HUES6 (cell line): ENCODE results near the gene MLX.
"Not testable (repeated sequence)": the region's sequence is repeated elsewhere in the genome, so short reads cannot be mapped to it uniquely, and the experiment has no call there.

Experiments
- H3K27ac ChIP-seq: 2 replicates; pipeline ENCODE4 v1.7.0; 2013; ENCODE audit warnings: low read depth, mild to moderate bottlenecking, low read length, inconsistent platforms
- H3K27me3 ChIP-seq: 2 replicates; pipeline ENCODE4 v1.6.1; 2013; ENCODE audit warnings: low read length; ENCODE audit not compliant: control insufficient read depth, insufficient read depth
- H3K36me3 ChIP-seq: 2 replicates; pipeline ENCODE4 v1.6.1; 2013; ENCODE audit warnings: low read length; ENCODE audit not compliant: control insufficient read depth, insufficient read depth
- H3K4me1 ChIP-seq: 2 replicates; pipeline ENCODE4 v1.6.1; 2013; ENCODE audit warnings: low read length; ENCODE audit not compliant: control insufficient read depth, insufficient read depth
- H3K4me3 ChIP-seq: 2 replicates; pipeline ENCODE4 v1.5.1; 2013; ENCODE audit warnings: low read depth, low read length
- H3K9ac ChIP-seq: one replicate; pipeline ENCODE4 v1.6.1; 2013; ENCODE audit warnings: mild to moderate bottlenecking, low read length
- H3K9me3 ChIP-seq: 2 replicates; pipeline ENCODE4 v1.6.1; 2013; ENCODE audit warnings: low read depth, low read length; ENCODE audit not compliant: control insufficient read depth, insufficient read depth

MLX gene

DNA sequence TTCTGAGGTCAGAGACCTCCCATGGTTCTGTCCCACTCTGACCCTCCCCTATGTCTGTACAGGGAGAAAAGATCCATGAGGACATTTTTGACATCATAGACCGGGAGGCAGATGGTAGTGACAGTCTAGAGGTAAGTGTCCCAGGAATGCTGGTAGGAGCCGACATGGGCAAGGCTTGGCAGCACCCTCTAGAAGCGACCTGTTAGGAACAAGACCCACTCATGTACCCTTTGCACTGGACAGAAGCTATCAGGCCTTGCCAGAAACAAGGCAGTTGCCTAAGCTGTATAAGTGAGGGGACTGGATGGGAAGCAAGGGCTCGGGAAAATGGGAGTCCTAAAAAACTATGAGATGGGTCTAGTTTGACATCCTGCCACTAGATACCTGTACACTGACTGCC lies 45.1 kb downstream of the MLX start:
- H3K27ac ChIP-seq = no peak overlapping the region
- H3K27me3 ChIP-seq = no peaks in the 10 kb centered on the region
- no peak overlapping the region for H3K9ac ChIP-seq
- H3K4me3 ChIP-seq = no peak overlapping the region
- no peaks in the 10 kb centered on the region for H3K9me3 ChIP-seq
- H3K4me1 ChIP-seq = peaks cover 6% of the 10 kb centered on the region; the same call in 1 of the 2 replicates
- peaks cover 48% of the 10 kb centered on the region for H3K36me3 ChIP-seq

DNA sequence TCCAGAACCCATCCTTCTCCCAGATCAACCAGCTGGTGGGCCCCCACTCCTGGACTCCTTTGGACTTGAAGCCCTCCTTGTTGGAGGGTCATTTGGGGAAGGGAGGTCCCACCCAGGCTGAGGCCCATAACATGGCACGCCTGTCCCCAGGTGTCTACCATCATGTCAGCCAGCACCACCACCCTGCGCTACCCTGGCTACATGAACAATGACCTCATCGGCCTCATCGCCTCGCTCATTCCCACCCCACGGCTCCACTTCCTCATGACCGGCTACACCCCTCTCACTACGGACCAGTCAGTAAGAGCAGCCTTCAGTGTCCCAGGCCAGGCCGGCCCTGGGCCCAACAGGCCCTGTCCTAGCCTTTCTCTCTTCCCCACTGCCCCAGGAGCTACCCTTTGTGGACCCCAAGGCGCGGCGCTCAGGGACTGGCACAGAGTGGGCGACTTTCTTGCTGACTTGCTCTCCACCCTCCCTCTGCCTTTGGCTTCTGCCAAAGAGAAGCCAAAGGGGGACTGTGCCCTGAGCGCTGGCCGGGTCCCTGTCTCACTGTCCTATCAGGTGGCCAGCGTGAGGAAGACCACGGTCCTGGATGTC lies 46.9 kb downstream of the MLX start:
- Histone ChIP-seq H3K27me3 (no peaks in the 10 kb centered on the region), H3K4me1 (peaks cover 8% of the 10 kb centered on the region), H3K9me3 (no peaks in the 10 kb centered on the region), H3K4me3 (no peak overlapping the region), H3K9ac (no peak overlapping the region), H3K36me3 (peaks cover 48% of the 10 kb centered on the region), H3K27ac (no peak overlapping the region)

DNA sequence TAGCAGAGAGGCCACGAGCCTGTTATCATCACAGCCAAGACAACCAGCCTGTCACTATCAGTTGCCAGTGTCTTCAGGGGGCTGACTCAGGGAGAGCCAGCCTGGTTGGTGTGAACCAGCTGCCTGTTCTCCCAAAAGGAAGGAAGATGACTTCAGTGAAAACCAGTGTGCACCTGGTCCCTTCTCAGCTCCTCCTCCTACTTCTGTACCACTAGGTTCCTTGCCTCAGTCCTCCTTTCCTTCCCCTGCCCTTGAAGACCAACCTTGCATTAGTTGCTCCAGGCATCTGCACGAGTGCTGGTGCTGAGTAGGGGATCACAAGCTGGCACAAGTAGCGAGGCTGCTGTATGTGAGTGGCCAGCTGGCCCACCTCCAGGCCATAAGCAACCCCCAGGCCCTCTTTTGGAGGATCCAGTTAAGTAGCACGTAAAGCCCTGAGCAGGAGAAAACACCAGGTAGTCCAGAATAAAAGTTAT lies 51.1 kb downstream of the MLX start:
- H3K4me3 ChIP-seq = no peak overlapping the region
- no peaks in the 10 kb centered on the region for H3K9me3 ChIP-seq
- H3K27me3 ChIP-seq = no peaks in the 10 kb centered on the region
- H3K36me3 ChIP-seq = peaks cover 32% of the 10 kb centered on the region
- no peak overlapping the region for H3K9ac ChIP-seq
- no peak overlapping the region for H3K27ac ChIP-seq
- peaks cover 6% of the 10 kb centered on the region for H3K4me1 ChIP-seq

DNA sequence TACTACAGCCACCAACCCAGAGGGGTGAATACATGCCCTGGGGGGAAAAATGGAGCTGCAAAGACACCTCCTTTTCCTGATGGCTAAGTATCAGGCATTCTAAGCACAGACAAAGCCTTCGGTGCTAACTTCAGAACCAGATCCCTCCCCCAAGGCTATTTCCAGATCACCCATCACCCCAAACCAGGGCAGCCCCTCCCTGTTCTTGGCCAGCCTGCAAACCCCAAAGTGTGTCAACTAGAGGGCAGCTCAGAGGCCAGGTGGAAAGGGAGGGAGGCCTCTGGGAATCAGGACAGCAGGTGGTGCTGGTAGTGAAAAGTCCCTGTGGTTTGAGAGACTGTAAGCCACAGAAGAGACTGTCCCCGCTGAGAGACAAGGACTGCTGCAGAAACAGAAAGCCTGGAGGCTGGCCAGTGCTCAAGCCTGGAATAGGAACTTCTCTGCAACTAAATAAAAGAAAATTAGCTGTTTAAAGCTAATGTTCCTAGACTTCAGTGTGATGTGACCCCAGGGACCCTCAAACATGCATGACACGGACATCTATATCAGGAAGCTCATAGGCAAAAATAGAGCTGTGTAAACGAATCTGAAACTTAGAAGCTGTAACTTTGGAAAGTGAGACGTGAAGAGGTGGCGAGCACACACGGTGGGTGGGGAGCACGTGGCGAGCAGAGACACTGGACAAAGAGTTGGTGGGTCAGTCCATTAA lies 51.7 kb downstream of the MLX start:
- no peaks in the 10 kb centered on the region for H3K27me3 ChIP-seq
- no peaks in the 10 kb centered on the region for H3K9me3 ChIP-seq
- H3K27ac ChIP-seq = no peak overlapping the region
- peaks cover 26% of the 10 kb centered on the region for H3K36me3 ChIP-seq
- no peak overlapping the region for H3K4me3 ChIP-seq
- peaks cover 6% of the 10 kb centered on the region for H3K4me1 ChIP-seq
- H3K9ac ChIP-seq = no peak overlapping the region

DNA sequence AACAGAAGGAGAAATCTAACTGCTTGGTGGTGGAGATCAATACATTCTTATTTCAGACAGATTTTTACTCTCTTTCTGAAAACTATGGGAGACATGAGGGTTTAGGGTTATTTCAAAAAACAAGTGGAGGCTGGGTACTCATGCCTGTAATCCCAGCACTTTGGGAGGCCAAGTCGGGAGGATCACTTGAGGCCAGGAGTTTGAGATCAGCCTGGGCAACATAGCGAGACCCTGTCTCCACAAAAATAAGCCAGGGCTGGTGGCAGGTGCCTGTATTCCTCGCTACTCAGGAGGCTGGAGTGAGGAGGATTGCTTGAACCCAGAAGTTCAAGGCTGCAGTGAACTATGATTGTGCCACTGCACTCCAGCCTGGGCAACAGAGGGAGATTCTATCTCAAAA lies 55.1 kb downstream of the MLX start:
- H3K27me3 ChIP-seq, H3K4me3 ChIP-seq, H3K9ac ChIP-seq, H3K36me3 ChIP-seq, H3K27ac ChIP-seq, H3K4me1 ChIP-seq, H3K9me3 ChIP-seq: not testable (repeated sequence)
